DOHH2 (cell line): Measurements from ENCODE around the gene CCNI2.

Experiments used
- EZH2phosphoT487 ChIP-seq: fragments of 200-600 bp; sonication (generic); IDR thresholded peaks from 2 replicates; pipeline ENCODE4 v1.6.1; 2017; ENCODE audit warnings: borderline replicate concordance, mild to moderate bottlenecking, antibody characterized with exemption, low read length, moderate library complexity, mixed read lengths
- TF ChIP-seq, protein P1 (sequence below): fragments of 200-600 bp; sonication (generic); IDR thresholded peaks from one replicate; pipeline ENCODE4 v1.5.1; 2014; ENCODE audit warnings: antibody characterized with exemption, mild to moderate bottlenecking, low read depth, low read length; ENCODE audit not compliant: poor library complexity, severe bottlenecking

DNA sequence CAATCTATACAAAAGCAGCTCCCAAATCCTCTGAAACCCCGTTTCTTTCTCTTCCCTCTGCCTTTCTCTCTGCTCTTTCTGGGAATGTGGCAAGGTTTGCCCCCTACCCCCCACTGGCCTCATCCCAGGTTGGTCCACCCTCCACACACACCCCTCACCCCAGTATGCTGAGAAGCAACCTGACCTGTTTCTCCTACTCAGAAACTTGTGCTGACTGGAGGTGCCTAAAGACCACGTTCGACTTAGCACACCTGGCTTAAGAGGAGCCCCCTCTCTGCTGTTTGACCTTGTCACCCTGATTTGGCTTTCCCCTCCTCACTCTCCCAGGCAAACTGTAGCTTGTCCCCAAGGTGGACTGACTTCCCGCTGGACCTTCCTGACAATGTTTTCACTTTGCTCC is 30.9 kb downstream of the CCNI2 start:
- TF ChIP-seq, protein P1, sequence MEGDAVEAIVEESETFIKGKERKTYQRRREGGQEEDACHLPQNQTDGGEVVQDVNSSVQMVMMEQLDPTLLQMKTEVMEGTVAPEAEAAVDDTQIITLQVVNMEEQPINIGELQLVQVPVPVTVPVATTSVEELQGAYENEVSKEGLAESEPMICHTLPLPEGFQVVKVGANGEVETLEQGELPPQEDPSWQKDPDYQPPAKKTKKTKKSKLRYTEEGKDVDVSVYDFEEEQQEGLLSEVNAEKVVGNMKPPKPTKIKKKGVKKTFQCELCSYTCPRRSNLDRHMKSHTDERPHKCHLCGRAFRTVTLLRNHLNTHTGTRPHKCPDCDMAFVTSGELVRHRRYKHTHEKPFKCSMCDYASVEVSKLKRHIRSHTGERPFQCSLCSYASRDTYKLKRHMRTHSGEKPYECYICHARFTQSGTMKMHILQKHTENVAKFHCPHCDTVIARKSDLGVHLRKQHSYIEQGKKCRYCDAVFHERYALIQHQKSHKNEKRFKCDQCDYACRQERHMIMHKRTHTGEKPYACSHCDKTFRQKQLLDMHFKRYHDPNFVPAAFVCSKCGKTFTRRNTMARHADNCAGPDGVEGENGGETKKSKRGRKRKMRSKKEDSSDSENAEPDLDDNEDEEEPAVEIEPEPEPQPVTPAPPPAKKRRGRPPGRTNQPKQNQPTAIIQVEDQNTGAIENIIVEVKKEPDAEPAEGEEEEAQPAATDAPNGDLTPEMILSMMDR = no peak
- no peak for TF ChIP-seq EZH2phosphoT487
